GM21619 (cell line): ENCODE data around the gene TNS2.

ENCODE experiments used
- ATAC-seq: cut with Tn5 transposase; IDR thresholded peaks from one replicate; pipeline ENCODE4 v1.9.1; 2021; ENCODE audit not compliant: unreplicated experiment

Gene TNS2

GRCh38 chr12:53068811-53069585 lies 19.1 kb downstream of the TNS2 start:
- ATAC-seq, result no peak

GRCh38 chr12:53069621-53070410 lies 20.0 kb downstream of the TNS2 start:
- ATAC-seq, result no peak

GRCh38 chr12:53070877-53071492 lies 21.1 kb downstream of the TNS2 start:
- ATAC-seq, result no peak

DNA sequence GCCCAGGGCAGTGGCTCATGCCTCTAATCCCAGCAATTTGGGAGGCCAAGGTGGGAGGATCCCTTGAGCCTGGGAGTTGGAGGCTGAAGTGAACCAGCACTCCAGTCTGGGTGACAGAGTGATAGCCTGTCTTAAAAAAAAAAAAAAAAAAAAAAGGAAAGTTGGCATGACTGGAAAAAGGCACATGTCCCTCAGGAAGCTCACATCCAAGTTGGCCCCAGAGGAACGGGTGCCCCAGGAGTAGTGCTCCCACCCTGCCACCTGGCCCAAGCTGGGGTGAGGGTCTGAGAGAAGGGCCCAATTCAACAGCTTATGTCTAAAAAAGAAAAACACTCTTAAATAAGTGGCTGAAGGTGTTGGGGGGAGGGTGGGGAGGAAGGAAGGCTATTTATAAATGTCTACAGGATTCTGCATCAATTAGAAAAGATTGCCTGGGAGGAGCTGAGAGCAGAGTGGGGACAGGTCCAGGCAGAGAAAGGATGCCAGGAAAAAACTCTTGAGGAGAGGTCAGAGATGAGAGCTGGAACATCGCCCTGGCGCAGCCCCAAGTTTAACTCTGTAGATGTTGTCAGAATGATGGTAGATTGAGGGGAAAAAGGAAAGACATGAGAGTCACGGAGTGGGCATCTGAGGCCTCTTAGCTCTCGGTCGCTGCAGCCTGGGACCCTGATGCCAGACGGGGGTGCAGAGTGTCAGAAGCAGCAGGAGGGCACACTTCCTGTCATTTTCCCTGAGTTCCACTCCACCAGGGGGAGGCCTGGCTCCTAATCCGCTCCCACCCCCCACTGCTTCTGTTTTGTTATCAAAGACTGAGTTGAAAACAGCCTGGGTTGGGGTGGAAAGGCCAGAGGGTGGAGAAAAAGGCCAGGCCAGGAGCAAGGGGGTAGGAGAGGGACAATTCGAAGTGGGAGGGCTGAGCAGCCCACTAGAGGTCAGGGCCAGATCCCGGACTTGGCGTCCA lies 22.0 kb downstream of the TNS2 start:
- no peak for ATAC-seq

DNA sequence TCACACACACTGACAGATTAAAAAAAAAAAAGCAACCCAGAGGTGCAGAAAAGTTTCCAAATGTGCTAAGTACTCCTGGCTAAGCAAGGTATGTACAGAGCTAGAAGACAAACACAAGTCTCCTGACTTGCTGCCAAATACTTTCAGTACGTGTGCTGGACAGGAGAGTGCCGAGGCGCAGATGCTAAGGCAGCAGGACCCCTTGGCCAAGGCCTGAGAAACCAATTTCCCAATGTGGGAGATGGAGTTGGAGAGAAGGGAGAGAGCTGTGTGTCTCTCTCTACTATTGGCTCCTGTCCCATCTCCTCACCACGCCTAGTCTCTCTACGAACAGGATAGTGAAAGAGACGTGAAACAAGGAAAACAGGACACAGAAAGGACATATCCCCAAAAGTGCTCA lies 24.0 kb downstream of the TNS2 start:
- ATAC-seq, result no peak

DNA sequence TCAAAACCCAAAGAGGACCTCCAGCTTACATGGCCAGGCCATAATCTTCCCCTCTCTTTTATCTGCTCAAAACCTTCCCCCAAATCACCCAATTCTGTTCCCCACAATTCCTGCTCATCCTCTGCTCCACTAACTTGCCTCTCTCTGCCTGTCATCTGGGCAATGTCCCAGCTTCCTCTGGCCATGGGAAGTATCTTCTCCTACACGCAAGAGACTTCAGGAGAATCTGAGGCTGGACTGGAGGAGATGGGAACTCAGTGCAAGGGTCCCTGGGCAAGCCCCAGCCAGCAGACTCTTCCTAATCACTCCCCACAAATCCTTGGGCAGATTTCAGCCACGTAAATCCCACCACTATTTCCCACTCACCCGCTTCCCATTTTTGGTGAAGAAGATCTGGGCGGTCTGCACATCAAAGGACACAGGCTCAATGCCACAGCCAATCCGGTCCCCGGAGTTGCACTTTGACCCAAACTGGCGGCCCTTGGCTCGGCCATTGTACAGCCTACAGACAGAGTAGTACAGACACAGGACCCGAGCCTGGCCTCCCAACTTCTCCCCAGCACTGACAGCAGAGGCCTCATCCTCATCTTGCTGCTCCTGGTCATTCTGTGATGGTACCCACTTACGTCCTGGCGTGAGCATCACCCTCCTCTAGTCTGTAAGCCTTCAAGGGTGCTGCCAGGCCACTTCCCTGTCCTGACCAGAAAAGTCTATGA lies 24.6 kb downstream of the TNS2 start:
- ATAC-seq, result no peak

- ATAC-seq, result no peak
These were observed 25.1 kb downstream of the TNS2 start for GRCh38 chr12:53074999-53075370.

DNA sequence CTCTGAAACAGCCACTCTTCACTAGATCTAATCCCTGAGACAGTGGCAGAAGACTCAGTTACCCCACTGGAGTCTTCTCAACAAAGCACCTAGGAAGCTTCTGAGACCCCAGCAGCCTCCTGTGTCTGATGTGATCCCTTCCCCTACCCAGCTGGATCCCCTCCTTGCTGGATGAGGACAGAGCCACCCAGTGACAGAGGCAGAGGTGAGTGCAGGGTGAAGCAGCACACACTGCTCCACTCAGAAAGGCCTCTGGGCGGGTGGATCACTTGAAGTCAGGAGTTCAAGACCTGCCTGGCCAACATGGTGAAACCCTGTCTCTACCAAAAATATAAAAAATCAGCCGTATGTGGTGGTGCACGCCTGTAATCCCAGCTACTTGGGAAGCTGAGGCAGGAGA lies 26.6 kb downstream of the TNS2 start:
- no peak for ATAC-seq

DNA sequence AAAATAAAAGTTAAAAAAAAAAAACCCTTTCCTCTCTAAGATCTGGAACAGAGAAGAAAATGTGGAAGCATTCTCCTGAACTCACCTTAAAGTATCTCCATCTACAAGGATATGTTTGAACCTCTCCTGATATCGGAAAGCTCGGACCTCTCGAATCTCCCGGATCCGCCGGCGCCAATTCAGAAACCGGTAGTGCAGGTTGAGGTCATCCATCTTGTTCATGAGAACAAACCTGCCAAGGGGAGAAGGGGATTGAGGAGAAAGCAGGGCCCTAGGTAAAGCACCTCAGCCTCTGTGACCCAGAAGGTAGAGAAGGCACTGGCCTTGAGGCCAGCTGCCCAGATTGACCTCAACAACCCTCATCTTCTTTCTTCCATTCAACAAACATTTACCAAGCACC lies 27.2 kb downstream of the TNS2 start:
- ATAC-seq, result no peak

GRCh38 chr12:53078425-53079225 lies 28.8 kb downstream of the TNS2 start:
- ATAC-seq, result peak; percentile 12

DNA sequence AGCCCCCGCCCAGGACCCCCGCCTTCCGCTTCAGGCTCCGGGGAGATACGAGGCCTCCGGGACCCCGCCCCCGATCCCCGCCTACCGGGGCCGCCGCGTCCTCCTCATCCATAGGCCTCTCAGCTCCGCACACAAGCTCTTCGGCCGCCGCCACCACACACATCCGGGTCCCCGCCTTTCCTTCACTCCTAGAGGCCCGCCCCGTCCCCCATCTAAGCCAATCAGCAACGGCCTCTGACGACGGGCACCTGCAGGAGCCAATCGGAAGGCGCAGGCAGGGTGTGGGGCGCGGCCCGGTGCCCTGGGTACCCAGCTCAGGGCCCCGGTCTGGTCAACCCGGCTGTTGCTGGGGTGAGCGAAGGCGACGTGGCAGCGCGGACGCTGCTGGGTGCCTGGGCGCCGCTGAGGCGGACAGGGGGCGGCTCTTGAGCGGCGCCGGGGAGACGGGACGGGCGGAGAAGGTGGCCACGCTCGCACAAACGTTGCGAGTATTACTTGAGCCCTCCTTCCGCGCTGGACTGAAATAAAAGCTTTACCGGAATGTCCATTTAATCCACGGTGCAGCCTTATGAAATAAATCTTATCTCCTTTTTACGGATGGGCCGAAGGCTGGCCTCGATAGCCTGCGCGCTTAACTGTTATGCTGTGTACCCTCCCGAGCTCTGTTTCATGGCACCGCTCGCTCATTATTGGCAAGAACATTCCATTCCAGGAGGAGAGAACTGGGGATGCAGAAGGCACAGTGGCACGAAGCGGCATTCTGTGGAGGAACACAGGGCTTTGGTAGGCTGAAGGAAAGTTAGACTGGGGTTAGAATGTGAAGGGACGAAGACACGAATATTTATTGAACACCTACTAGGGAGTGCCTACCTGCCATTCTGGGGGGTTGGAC lies 29.6 kb downstream of the TNS2 start, which contains the start of gene SPRYD3:
Gene SPRYD3 (minus strand): TSS at position 165 of the 892 bp plus-strand sequence. CDS start 57 bp downstream, at position 108.
- peak; percentile 97 for ATAC-seq

- no peak for ATAC-seq
These were observed 32.8 kb downstream of the TNS2 start for GRCh38 chr12:53082637-53083175.

DNA sequence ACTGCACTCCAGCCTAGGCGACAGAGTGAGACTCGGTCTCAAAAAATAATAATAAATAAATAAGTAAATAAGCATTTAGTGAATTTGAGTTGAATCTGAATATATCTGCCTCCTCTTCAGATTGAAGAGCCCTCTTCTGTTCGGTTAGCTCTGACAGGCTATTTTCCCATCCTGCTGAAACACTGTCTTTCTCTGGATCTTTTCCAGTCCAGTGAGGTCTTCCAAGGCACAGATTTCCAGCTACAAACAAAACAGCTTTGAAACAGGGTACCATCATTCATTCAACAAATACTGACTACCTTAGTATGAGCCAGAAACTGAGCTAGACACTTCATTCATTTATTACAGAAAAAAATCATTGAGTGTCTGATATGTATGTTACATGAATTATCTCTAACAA lies 36.5 kb downstream of the TNS2 start:
- ATAC-seq, result no peak

GRCh38 chr12:53090105-53090504 lies 40.2 kb downstream of the TNS2 start:
- no peak for ATAC-seq

DNA sequence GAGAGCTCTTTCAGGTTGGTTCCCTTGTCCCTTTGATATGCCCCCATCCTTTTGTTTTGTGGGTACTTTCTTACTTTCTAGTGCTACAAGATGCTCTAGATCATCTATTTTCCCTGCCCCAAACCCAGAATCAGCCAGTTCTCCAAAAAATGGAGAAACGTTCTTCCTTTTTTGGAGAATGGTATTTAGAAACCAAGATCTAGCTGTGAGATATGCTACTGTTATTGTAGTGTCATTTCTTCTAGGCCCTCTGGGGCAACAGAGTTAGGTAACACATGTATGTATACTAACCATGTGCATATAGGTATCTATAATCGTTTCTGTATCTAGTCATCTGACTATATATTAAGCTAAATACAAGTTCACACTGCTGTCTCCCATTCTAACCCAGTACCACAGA lies 40.7 kb downstream of the TNS2 start:
- no peak for ATAC-seq

- ATAC-seq, result no peak
These were observed 41.9 kb downstream of the TNS2 start for GRCh38 chr12:53091756-53092155.

- ATAC-seq, result no peak
These were observed 44.0 kb downstream of the TNS2 start for GRCh38 chr12:53093777-53094393.

- no peak for ATAC-seq
These were observed 44.5 kb downstream of the TNS2 start for GRCh38 chr12:53094394-53094787.
